Neural cell (in vitro differentiated cells): ENCODE results near the gene PPFIBP2. TPM values are rescaled to one million over a fixed set of nuclear protein-coding genes. Genes with fewer than 3 reads are reported as not detected.

ENCODE experiments used
- H2AFZ ChIP-seq: fragments of 200-600, 300-800 bp; sonication (generic), shearing (Covaris generic); 2 replicates; pipeline ENCODE4 v1.6.0; 2014; ENCODE audit warnings: low read depth, mild to moderate bottlenecking, antibody characterized with exemption, low read length, moderate library complexity
- H3F3A ChIP-seq: fragments of 200-600 bp; shearing (Covaris generic); 2 replicates; pipeline ENCODE4 v1.6.1; 2016; ENCODE audit warnings: mild to moderate bottlenecking, moderate library complexity, mixed read lengths, antibody characterized with exemption, low read length; ENCODE audit not compliant: insufficient read depth, poor library complexity, severe bottlenecking
- H3K27ac ChIP-seq: fragments of 200-600, 300-800 bp; sonication (generic), shearing (Covaris generic); 2 replicates; pipeline ENCODE4 v1.5.1; 2014; ENCODE audit warnings: mild to moderate bottlenecking, low read length, moderate library complexity
- H3K27me3 ChIP-seq: fragments of 300-800, 200-600 bp; sonication (generic), shearing (Covaris generic); 2 replicates; pipeline ENCODE4 v1.6.0; 2014; ENCODE audit warnings: mild to moderate bottlenecking, low read depth, low read length, moderate library complexity; ENCODE audit not compliant: insufficient read depth
- H3K36me3 ChIP-seq: fragments of 300-800, 200-600 bp; sonication (generic), shearing (Covaris generic); 2 replicates; pipeline ENCODE4 v1.5.1; 2014; ENCODE audit warnings: mild to moderate bottlenecking, antibody characterized with exemption, low read length, moderate library complexity; ENCODE audit not compliant: insufficient read depth
- H3K4me2 ChIP-seq: fragments of 300-800, 200-600 bp; sonication (generic), shearing (Covaris generic); 2 replicates; pipeline ENCODE4 v1.6.0; 2014; ENCODE audit warnings: mild to moderate bottlenecking, low read length
- H3K4me3 ChIP-seq: fragments of 300-800, 200-600 bp; sonication (generic), shearing (Covaris generic); 2 replicates; pipeline ENCODE4 v1.5.1; 2014; ENCODE audit warnings: mild to moderate bottlenecking, low read length, moderate library complexity
- H3K79me2 ChIP-seq: fragments of 200-600 bp; shearing (Covaris generic); replicated peaks from 2 replicates; pipeline ENCODE4 v1.6.0; 2014; ENCODE audit warnings: mild to moderate bottlenecking, low read length, moderate library complexity; ENCODE audit not compliant: insufficient read depth
- H3K9ac ChIP-seq: fragments of 300-800, 200-600 bp; sonication (generic), shearing (Covaris generic); 2 replicates; pipeline ENCODE4 v1.6.1; 2016; ENCODE audit warnings: mild to moderate bottlenecking, low read length, mixed read lengths
- H3K9me2 ChIP-seq: fragments of 200-600 bp; shearing (Covaris generic); 2 replicates; pipeline ENCODE4 v1.6.1; 2016; ENCODE audit warnings: mild to moderate bottlenecking, low read length, mixed read lengths; ENCODE audit not compliant: insufficient read depth
- H3K9me3 ChIP-seq: fragments of 200-600, 300-800 bp; sonication (generic), shearing (Covaris generic); 2 replicates; pipeline ENCODE4 v1.6.1; 2016; ENCODE audit warnings: mild to moderate bottlenecking, mixed run types, low read length, moderate library complexity, mixed read lengths
- H4K20me1 ChIP-seq: fragments of 200-600 bp; shearing (Covaris generic); 2 replicates; pipeline ENCODE4 v1.6.1; 2016; ENCODE audit warnings: mild to moderate bottlenecking, mixed run types; ENCODE audit not compliant: insufficient read depth
- EP300 ChIP-seq: fragments of 450-650 bp; conservative IDR thresholded peaks from 2 replicates; pipeline ENCODE4 v1.6.1; 2014; ENCODE audit warnings: antibody characterized with exemption, mild to moderate bottlenecking, moderate library complexity; ENCODE audit not compliant: poor library complexity, severe bottlenecking
- EZH2 ChIP-seq: fragments of 200-600, 300-800 bp; shearing (Covaris generic), sonication (generic); IDR thresholded peaks from 2 replicates; pipeline ENCODE4 v1.6.1; 2014; ENCODE audit warnings: antibody characterized with exemption, low read length, borderline replicate concordance, mild to moderate bottlenecking; ENCODE audit not compliant: insufficient read depth, poor library complexity, severe bottlenecking
- MXI1 ChIP-seq: fragments of 450-650 bp; conservative IDR thresholded peaks from 2 replicates; pipeline ENCODE4 v1.6.1; 2014; ENCODE audit warnings: antibody characterized with exemption, mild to moderate bottlenecking; ENCODE audit not compliant: poor library complexity, severe bottlenecking
- POLR2AphosphoS5 ChIP-seq: IDR thresholded peaks from 2 replicates; pipeline ENCODE4 v1.6.1; 2012
- RAD21 ChIP-seq: fragments of 450-650 bp; conservative IDR thresholded peaks from 2 replicates; pipeline ENCODE4 v1.6.1; 2014; ENCODE audit warnings: antibody characterized with exemption, mild to moderate bottlenecking, moderate library complexity
- SMC3 ChIP-seq: fragments of 450-650 bp; conservative IDR thresholded peaks from 2 replicates; pipeline ENCODE4 v1.6.1; 2014; ENCODE audit warnings: antibody characterized with exemption, mild to moderate bottlenecking, moderate library complexity; ENCODE audit not compliant: poor library complexity
- TAF1 ChIP-seq: IDR thresholded peaks from 2 replicates; pipeline ENCODE4 v1.6.1; 2012; ENCODE audit warnings: low read depth
- polyA plus RNA-seq: library from polyadenylated mRNA; depleted of rRNA; stranded (reverse); fragments of >200 nt; gene quantifications from 2 replicates; pipeline ENCODE4 v1.2.3, GENCODE V29; 2014
- TF ChIP-seq, protein P1 (sequence below): IDR thresholded peaks from 2 replicates; pipeline ENCODE4 v1.6.1; 2012; ENCODE audit warnings: borderline replicate concordance
- TF ChIP-seq, protein P2 (sequence below): fragments of 450-650 bp; IDR thresholded peaks from 2 replicates; pipeline ENCODE4 v1.5.1; 2014; ENCODE audit warnings: antibody characterized with exemption, mild to moderate bottlenecking, moderate library complexity; ENCODE audit not compliant: poor library complexity, severe bottlenecking

The PPFIBP2 gene
- polyA plus RNA-seq, 1 donor from 2014 or later: not detected

GRCh38 chr11:7574491-7575130 is 60.8 kb downstream of the PPFIBP2 start:
- Histone ChIP-seq H3K4me2 (no peak overlapping the region), H3K27ac (no peak overlapping the region)

DNA sequence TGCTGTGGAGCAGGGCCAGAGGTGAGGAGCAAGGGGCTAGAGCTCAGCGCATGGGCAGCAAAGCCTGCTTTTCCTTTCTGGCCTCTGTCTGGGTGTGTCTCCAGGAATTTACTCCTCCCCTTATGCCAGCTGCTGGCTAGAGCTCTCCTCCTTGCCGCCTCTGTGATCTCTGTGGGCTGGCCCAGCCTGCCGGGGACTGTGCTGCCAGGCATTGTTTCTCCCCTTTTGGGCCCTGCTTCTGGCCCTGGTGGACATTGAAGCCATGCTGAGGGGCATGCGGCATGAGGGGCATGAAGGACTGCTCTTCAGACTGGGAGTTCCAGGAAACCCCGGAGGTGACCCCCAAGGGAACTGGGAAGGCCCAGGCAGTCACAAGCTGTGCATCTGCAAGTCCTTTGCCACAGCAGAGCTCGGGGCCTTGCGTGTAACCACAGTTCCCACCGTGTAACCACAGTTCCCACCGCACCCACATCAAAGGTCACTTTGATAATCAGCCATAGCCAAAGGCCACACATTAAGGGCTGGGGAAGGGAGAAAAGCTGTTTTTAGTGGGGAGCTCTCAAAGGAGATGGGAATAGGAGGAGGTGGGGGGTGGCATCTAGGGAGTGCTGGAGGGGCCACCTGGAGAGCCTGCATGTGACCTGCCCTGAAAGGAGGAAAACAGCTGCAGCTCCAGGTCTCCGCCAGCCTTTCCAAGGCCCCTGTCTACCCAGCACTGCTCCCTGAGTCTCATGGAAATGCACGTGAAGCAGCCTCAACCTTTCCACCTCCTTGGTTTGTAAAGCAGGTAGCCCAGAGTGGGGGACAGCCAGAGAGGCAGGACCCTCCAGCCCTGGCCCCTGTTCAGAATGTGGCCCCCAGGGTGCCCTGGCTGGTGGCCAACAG is 62.3 kb downstream of the PPFIBP2 start:
- H2AFZ ChIP-seq: no peak overlapping the region
- H3K4me3 ChIP-seq: no peak overlapping the region
- H4K20me1 ChIP-seq: no peaks in the 10 kb centered on the region
- peaks cover 6% of the 10 kb centered on the region for H3K27me3 ChIP-seq
- no peak overlapping the region for H3K27ac ChIP-seq
- TF ChIP-seq EP300 (no peak), RAD21 (no peak), MXI1 (no peak), SMC3 (no peak), TAF1 (no peak)
- TF ChIP-seq, protein P1, sequence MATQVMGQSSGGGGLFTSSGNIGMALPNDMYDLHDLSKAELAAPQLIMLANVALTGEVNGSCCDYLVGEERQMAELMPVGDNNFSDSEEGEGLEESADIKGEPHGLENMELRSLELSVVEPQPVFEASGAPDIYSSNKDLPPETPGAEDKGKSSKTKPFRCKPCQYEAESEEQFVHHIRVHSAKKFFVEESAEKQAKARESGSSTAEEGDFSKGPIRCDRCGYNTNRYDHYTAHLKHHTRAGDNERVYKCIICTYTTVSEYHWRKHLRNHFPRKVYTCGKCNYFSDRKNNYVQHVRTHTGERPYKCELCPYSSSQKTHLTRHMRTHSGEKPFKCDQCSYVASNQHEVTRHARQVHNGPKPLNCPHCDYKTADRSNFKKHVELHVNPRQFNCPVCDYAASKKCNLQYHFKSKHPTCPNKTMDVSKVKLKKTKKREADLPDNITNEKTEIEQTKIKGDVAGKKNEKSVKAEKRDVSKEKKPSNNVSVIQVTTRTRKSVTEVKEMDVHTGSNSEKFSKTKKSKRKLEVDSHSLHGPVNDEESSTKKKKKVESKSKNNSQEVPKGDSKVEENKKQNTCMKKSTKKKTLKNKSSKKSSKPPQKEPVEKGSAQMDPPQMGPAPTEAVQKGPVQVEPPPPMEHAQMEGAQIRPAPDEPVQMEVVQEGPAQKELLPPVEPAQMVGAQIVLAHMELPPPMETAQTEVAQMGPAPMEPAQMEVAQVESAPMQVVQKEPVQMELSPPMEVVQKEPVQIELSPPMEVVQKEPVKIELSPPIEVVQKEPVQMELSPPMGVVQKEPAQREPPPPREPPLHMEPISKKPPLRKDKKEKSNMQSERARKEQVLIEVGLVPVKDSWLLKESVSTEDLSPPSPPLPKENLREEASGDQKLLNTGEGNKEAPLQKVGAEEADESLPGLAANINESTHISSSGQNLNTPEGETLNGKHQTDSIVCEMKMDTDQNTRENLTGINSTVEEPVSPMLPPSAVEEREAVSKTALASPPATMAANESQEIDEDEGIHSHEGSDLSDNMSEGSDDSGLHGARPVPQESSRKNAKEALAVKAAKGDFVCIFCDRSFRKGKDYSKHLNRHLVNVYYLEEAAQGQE: no peak
- no peaks in the 10 kb centered on the region for H3K9me3 ChIP-seq
- no peak overlapping the region for H3K4me2 ChIP-seq
- no peaks in the 10 kb centered on the region for H3F3A ChIP-seq
- no peaks in the 10 kb centered on the region for H3K9me2 ChIP-seq
- H3K79me2 ChIP-seq: no peaks in the 10 kb centered on the region
- no peak overlapping the region for H3K9ac ChIP-seq
- H3K36me3 ChIP-seq: no peaks in the 10 kb centered on the region

More at GRCh38 chr11:7574491-7575130, 60.8 kb downstream of the PPFIBP2 start:
- H4K20me1 ChIP-seq: no peaks in the 10 kb centered on the region
- peaks cover 6% of the 10 kb centered on the region for H3K27me3 ChIP-seq
- H3K4me3 ChIP-seq: no peak overlapping the region
- H3K9me2 ChIP-seq: no peaks in the 10 kb centered on the region
- H3F3A ChIP-seq: no peaks in the 10 kb centered on the region
- H3K79me2 ChIP-seq: no peaks in the 10 kb centered on the region
- H3K9me3 ChIP-seq: no peaks in the 10 kb centered on the region
- no peak overlapping the region for H2AFZ ChIP-seq
- TF ChIP-seq, protein P2, sequence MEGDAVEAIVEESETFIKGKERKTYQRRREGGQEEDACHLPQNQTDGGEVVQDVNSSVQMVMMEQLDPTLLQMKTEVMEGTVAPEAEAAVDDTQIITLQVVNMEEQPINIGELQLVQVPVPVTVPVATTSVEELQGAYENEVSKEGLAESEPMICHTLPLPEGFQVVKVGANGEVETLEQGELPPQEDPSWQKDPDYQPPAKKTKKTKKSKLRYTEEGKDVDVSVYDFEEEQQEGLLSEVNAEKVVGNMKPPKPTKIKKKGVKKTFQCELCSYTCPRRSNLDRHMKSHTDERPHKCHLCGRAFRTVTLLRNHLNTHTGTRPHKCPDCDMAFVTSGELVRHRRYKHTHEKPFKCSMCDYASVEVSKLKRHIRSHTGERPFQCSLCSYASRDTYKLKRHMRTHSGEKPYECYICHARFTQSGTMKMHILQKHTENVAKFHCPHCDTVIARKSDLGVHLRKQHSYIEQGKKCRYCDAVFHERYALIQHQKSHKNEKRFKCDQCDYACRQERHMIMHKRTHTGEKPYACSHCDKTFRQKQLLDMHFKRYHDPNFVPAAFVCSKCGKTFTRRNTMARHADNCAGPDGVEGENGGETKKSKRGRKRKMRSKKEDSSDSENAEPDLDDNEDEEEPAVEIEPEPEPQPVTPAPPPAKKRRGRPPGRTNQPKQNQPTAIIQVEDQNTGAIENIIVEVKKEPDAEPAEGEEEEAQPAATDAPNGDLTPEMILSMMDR: no peak
- no peak for TF ChIP-seq TAF1
- TF ChIP-seq, protein P1: no peak
- no peak for TF ChIP-seq MXI1
- no peak for TF ChIP-seq EP300
- TF ChIP-seq POLR2AphosphoS5: no peak
- no peak for TF ChIP-seq EZH2
- no peak for TF ChIP-seq RAD21
- no peak for TF ChIP-seq SMC3
- H3K36me3 ChIP-seq: no peaks in the 10 kb centered on the region
- H3K9ac ChIP-seq: no peak overlapping the region
